Type B pancreatic cell (in vitro differentiated cells): ENCODE measurements around the gene OSBPL3. TPM values are rescaled to one million over a fixed set of nuclear protein-coding genes. Genes with fewer than 3 reads are reported as not detected.
A peak's percentile ranks its signal among the peaks of the same experiment; 100 is the strongest.

Source experiments
- DNase-seq: peaks from one replicate; pipeline ENCODE4 v3.0.0; 2021; ENCODE audit warnings: mixed read lengths; ENCODE audit not compliant: unreplicated experiment; ENCODE audit errors: extremely low spot score
- H3K27ac Mint-ChIP-seq: 2 replicates; pipeline ENCODE4 v1.8.0; 2021; ENCODE audit warnings: mild to moderate bottlenecking, mixed read lengths
- H3K27me3 Mint-ChIP-seq: 2 replicates; pipeline ENCODE4 v1.8.0; 2021; ENCODE audit warnings: mixed read lengths
- H3K36me3 Mint-ChIP-seq: 2 replicates; pipeline ENCODE4 v1.8.0; 2021; ENCODE audit warnings: mixed read lengths
- H3K4me1 Mint-ChIP-seq: one replicate; pipeline ENCODE4 v1.8.0; 2021; ENCODE audit warnings: mixed read lengths; ENCODE audit not compliant: unreplicated experiment
- H3K4me3 Mint-ChIP-seq: 2 replicates; pipeline ENCODE4 v1.8.0; 2021; ENCODE audit warnings: mild to moderate bottlenecking, mixed read lengths
- H3K9me3 Mint-ChIP-seq: 2 replicates; pipeline ENCODE4 v1.8.0; 2021; ENCODE audit warnings: mixed read lengths
- CTCF ChIP-seq: fragments of 200-600 bp; sonication (generic); conservative IDR thresholded peaks from 2 replicates; pipeline ENCODE4 v1.5.0; 2021; ENCODE audit warnings: antibody characterized with exemption, mild to moderate bottlenecking
- total RNA-seq: library from RNA; stranded (reverse); gene quantifications from 2 replicates; pipeline ENCODE4 v1.2.1, GENCODE V29; 2021; ENCODE audit warnings: low replicate concordance

Gene OSBPL3
- total RNA-seq, 1 donor from 2014 or later, result 18.3 TPM

GRCh38 chr7:24754906-24755506 is 225.0 kb downstream of the OSBPL3 start:
- no peak for TF ChIP-seq CTCF
- no peak for DNase-seq
- Mint-ChIP-seq H3K27ac (peak overlapping the region; percentile 10), H3K27me3 (peaks cover 34% of the 10 kb centered on the region), H3K9me3 (no peaks in the 10 kb centered on the region), H3K36me3 (no peaks in the 10 kb centered on the region), H3K4me1 (peaks cover 17% of the 10 kb centered on the region), H3K4me3 (peak overlapping the region; percentile 93)

GRCh38 chr7:24752073-24752800 is 227.7 kb downstream of the OSBPL3 start:
- Mint-ChIP-seq H3K27ac (peak overlapping the region; percentile 6), H3K4me3 (no peak overlapping the region), H3K4me1 (peaks cover 4% of the 10 kb centered on the region), H3K27me3 (peaks cover 16% of the 10 kb centered on the region), H3K36me3 (peaks cover 3% of the 10 kb centered on the region), H3K9me3 (no peaks in the 10 kb centered on the region)
- no peak for DNase-seq
- TF ChIP-seq CTCF, result no peak

GRCh38 chr7:24751484-24751883 is 228.5 kb downstream of the OSBPL3 start:
- peaks cover 13% of the 10 kb centered on the region for H3K27me3 Mint-ChIP-seq
- no peak for DNase-seq
- H3K4me1 Mint-ChIP-seq, result peaks cover 4% of the 10 kb centered on the region
- H3K9me3 Mint-ChIP-seq, result no peaks in the 10 kb centered on the region
- H3K36me3 Mint-ChIP-seq, result peaks cover 3% of the 10 kb centered on the region
- no peak overlapping the region for H3K4me3 Mint-ChIP-seq
- no peak overlapping the region for H3K27ac Mint-ChIP-seq
- no peak for TF ChIP-seq CTCF

GRCh38 chr7:24750441-24751055 is 229.4 kb downstream of the OSBPL3 start:
- H3K9me3 Mint-ChIP-seq, result no peaks in the 10 kb centered on the region
- no peak for DNase-seq
- H3K36me3 Mint-ChIP-seq, result peaks cover 3% of the 10 kb centered on the region
- H3K4me1 Mint-ChIP-seq, result peaks cover 4% of the 10 kb centered on the region
- no peak overlapping the region for H3K4me3 Mint-ChIP-seq
- H3K27ac Mint-ChIP-seq, result no peak overlapping the region
- H3K27me3 Mint-ChIP-seq, result peaks cover 5% of the 10 kb centered on the region
- no peak for TF ChIP-seq CTCF

GRCh38 chr7:24748521-24748920 is 231.5 kb downstream of the OSBPL3 start:
- H3K9me3 Mint-ChIP-seq, result no peaks in the 10 kb centered on the region
- no peak overlapping the region for H3K27ac Mint-ChIP-seq
- peaks cover 3% of the 10 kb centered on the region for H3K36me3 Mint-ChIP-seq
- no peak for DNase-seq
- H3K27me3 Mint-ChIP-seq, result no peaks in the 10 kb centered on the region
- H3K4me3 Mint-ChIP-seq, result no peak overlapping the region
- no peak for TF ChIP-seq CTCF
- H3K4me1 Mint-ChIP-seq, result peaks cover 4% of the 10 kb centered on the region

Other genes starting within 250 kb of the OSBPL3 start
- gene GSDME, start 222.7 kb downstream of the OSBPL3 start, total RNA-seq, result 5.6 and 10.8 TPM in 2 replicates
- 111 and 150 TPM in 2 replicates for gene CYCS, start 145.1 kb upstream of the OSBPL3 start, total RNA-seq
- gene NPVF, start 248.3 kb upstream of the OSBPL3 start, total RNA-seq, result not detected in 2 replicates